NCI-H128 (cell line): ENCODE results near the gene SETBP1.

Experiments used
- DNase-seq: peaks from one replicate; lab custom pipeline; 2025; ENCODE audit not compliant: unreplicated experiment; lab: John Stamatoyannopoulos, UW

The SETBP1 gene

GRCh38 chr18:44758861-44759631, 78.4 kb downstream of the SETBP1 start:
- DNase-seq = no peak

- no peak for DNase-seq
Observed at GRCh38 chr18:44759925-44760342, 79.2 kb downstream of the SETBP1 start.

- DNase-seq = no peak
Observed at GRCh38 chr18:44761812-44762211, 81.1 kb downstream of the SETBP1 start.

- DNase-seq = no peak
Observed at GRCh38 chr18:44763327-44763726, 82.6 kb downstream of the SETBP1 start.

- no peak for DNase-seq
Observed at GRCh38 chr18:44764863-44765262, 84.2 kb downstream of the SETBP1 start.

- DNase-seq = peak; percentile 32
Observed at GRCh38 chr18:44765456-44765855, 84.8 kb downstream of the SETBP1 start.

- no peak for DNase-seq
Observed at GRCh38 chr18:44766450-44766849, 85.8 kb downstream of the SETBP1 start.

- no peak for DNase-seq
Observed at GRCh38 chr18:44767807-44768206, 87.1 kb downstream of the SETBP1 start.

- DNase-seq = no peak
Observed at GRCh38 chr18:44770641-44771040, 90.0 kb downstream of the SETBP1 start.

- no peak for DNase-seq
Observed at GRCh38 chr18:44771572-44771955, 90.9 kb downstream of the SETBP1 start.

GRCh38 chr18:44771956-44772917, 91.5 kb downstream of the SETBP1 start:
- DNase-seq = no peak

GRCh38 chr18:44773640-44774155, 93.0 kb downstream of the SETBP1 start:
- DNase-seq = no peak

- no peak for DNase-seq
Observed at GRCh38 chr18:44774191-44774590, 93.5 kb downstream of the SETBP1 start.

- DNase-seq = no peak
Observed at GRCh38 chr18:44777457-44778192, 96.9 kb downstream of the SETBP1 start.

- no peak for DNase-seq
Observed at GRCh38 chr18:44778788-44779187, 98.1 kb downstream of the SETBP1 start.

GRCh38 chr18:44779753-44780292, 99.1 kb downstream of the SETBP1 start:
- no peak for DNase-seq

- no peak for DNase-seq
Observed at GRCh38 chr18:44781886-44782285, 101.2 kb downstream of the SETBP1 start.

- no peak for DNase-seq
Observed at GRCh38 chr18:44782617-44783016, 101.9 kb downstream of the SETBP1 start.

GRCh38 chr18:44783371-44783770, 102.7 kb downstream of the SETBP1 start:
- DNase-seq = no peak

- DNase-seq = no peak
Observed at GRCh38 chr18:44786257-44786656, 105.6 kb downstream of the SETBP1 start.

GRCh38 chr18:44786688-44787087, 106.0 kb downstream of the SETBP1 start:
- no peak for DNase-seq
